ENCODE results near the gene TMEM213. TPM values are rescaled to one million over a fixed set of nuclear protein-coding genes. Genes with fewer than 3 reads are reported as not detected.

The TMEM213 gene
- polyA plus RNA-seq (not detected in 3 replicates), polyA minus RNA-seq (not detected in 3 replicates)
- polyA plus RNA-seq (2011; ENCODE audit: low read depth): not detected
- polyA plus RNA-seq (2011; cell fraction: cytosol; rRNA removed): not detected in 2 replicates
- not detected in 2 replicates for polyA plus RNA-seq (2011; cell fraction: nucleus; rRNA removed)
- not detected in 2 replicates for polyA plus RNA-seq (2012; ENCODE audit: low replicate concordance)
- polyA minus RNA-seq (2011; cell fraction: cytosol; rRNA and poly(A)+ RNA removed): not detected
- not detected in 2 replicates for polyA minus RNA-seq (2011; cell fraction: nucleus; rRNA and poly(A)+ RNA removed)

GRCh38 chr7:138797715-138798320 lies at the start of gene TMEM213, which contains the start of gene ATP6V0A4:
Gene TMEM213, plus strand, starts transcription at chr7:138797994. Its CDS starts 111 bp downstream, at chr7:138798105.
Gene ATP6V0A4, minus strand, starts transcription at chr7:138798196. Its CDS starts 26,949 bp downstream, at chr7:138771247.
- FAIRE-seq: no peak
- dilution Hi-C loops (cut with MboI; ENCODE audit: extremely low pct_ligation_motif_present, low sequenced_read_pairs): no loop called here

GRCh38 chr7:138748666-138749065 lies 49.1 kb upstream of the TMEM213 start:
- Histone ChIP-seq H3K9me1 (ENCODE audit: control insufficient read depth, extremely low read depth, insufficient read depth, low read length) (no peaks in the 10 kb centered on the region), H3K4me2 (ENCODE audit: control insufficient read depth, extremely low read depth, insufficient read depth, low read depth, low read length) (no peak overlapping the region), H4K20me1 (ENCODE audit: control insufficient read depth, extremely low read depth, insufficient read depth, low read length) (no peaks in the 10 kb centered on the region), H3K27me3 (ENCODE audit: control insufficient read depth, extremely low read depth, insufficient read depth, low read length) (no peaks in the 10 kb centered on the region), H3K4me1 (ENCODE audit: control insufficient read depth, extremely low read depth, insufficient read depth, low read length) (no peaks in the 10 kb centered on the region), H3K9me3 (ENCODE audit: control insufficient read depth, low read depth, low read length) (peaks cover 2% of the 10 kb centered on the region), H3K36me3 (ENCODE audit: control insufficient read depth in 2 of 2, extremely low read depth in 1 of 2, insufficient read depth in 2 of 2, low read length in 2 of 2) (no peaks in the 10 kb centered on the region), H3K4me3 (ENCODE audit: control insufficient read depth in 2 of 3, extremely low read depth in 1 of 3, insufficient read depth in 2 of 3, low read depth in 1 of 3, low read length in 3 of 3) (no peak overlapping the region), H3K9ac (ENCODE audit: control insufficient read depth, extremely low read depth, insufficient read depth, low read length) (no peak overlapping the region), H3K27ac (ENCODE audit: control insufficient read depth, insufficient read depth, low read length) (no peak overlapping the region), H2AFZ (ENCODE audit: control insufficient read depth, low read length) (no peak overlapping the region), H3K79me2 (ENCODE audit: control insufficient read depth, insufficient read depth, low read length) (no peaks in the 10 kb centered on the region)
- FAIRE-seq: no peak
- DNase-seq (ENCODE audit: low read depth, low spot score): no peak
- dilution Hi-C loops (cut with MboI; ENCODE audit: extremely low pct_ligation_motif_present, low sequenced_read_pairs): no loop called here
- no peak for TF ChIP-seq EZH2 (IDR thresholded peaks at IDR 0.05; ENCODE audit: low read length)
- no peak for TF ChIP-seq CTCF (optimal IDR thresholded peaks at IDR 0.05 in 1 of 3, IDR thresholded peaks at IDR 0.05 in 1 of 3, conservative IDR thresholded peaks at IDR 0.05 in 1 of 3; ENCODE audit: extremely low read depth in 1 of 3, insufficient read depth in 2 of 3, low read length in 3 of 3)

More at GRCh38 chr7:138797715-138798320, at the start of gene TMEM213, which contains the start of gene ATP6V0A4:
- no peaks in the 10 kb centered on the region for H3K79me2 ChIP-seq (ENCODE audit: control insufficient read depth, insufficient read depth, low read length)
- no peak within 1 kb of the TSS for H3K4me2 ChIP-seq (ENCODE audit: control insufficient read depth, extremely low read depth, insufficient read depth, low read depth, low read length)
- no peak within 1 kb of the TSS for H3K27ac ChIP-seq (ENCODE audit: control insufficient read depth, insufficient read depth, low read length)
- no peak within 1 kb of the TSS for H3K9ac ChIP-seq (ENCODE audit: control insufficient read depth, extremely low read depth, insufficient read depth, low read length)
- no peaks in the 10 kb centered on the region for H4K20me1 ChIP-seq (ENCODE audit: control insufficient read depth, extremely low read depth, insufficient read depth, low read length)
- no peaks in the 10 kb centered on the region for H3K36me3 ChIP-seq (ENCODE audit: control insufficient read depth in 2 of 2, extremely low read depth in 1 of 2, insufficient read depth in 2 of 2, low read length in 2 of 2)
- H3K4me1 ChIP-seq (ENCODE audit: control insufficient read depth, extremely low read depth, insufficient read depth, low read length): no peaks in the 10 kb centered on the region
- no peaks in the 10 kb centered on the region for H3K27me3 ChIP-seq (ENCODE audit: control insufficient read depth, extremely low read depth, insufficient read depth, low read length)
- no peaks in the 10 kb centered on the region for H3K9me1 ChIP-seq (ENCODE audit: control insufficient read depth, extremely low read depth, insufficient read depth, low read length)
- H2AFZ ChIP-seq (ENCODE audit: control insufficient read depth, low read length): no peak within 1 kb of the TSS
- no peak within 1 kb of the TSS for H3K4me3 ChIP-seq (ENCODE audit: control insufficient read depth in 2 of 3, extremely low read depth in 1 of 3, insufficient read depth in 2 of 3, low read depth in 1 of 3, low read length in 3 of 3)
- no peak for TF ChIP-seq EZH2 (IDR thresholded peaks at IDR 0.05; ENCODE audit: low read length)
- TF ChIP-seq CTCF (optimal IDR thresholded peaks at IDR 0.05 in 1 of 3, IDR thresholded peaks at IDR 0.05 in 1 of 3, conservative IDR thresholded peaks at IDR 0.05 in 1 of 3; ENCODE audit: extremely low read depth in 1 of 3, insufficient read depth in 2 of 3, low read length in 3 of 3): no peak
- H3K9me3 ChIP-seq (ENCODE audit: control insufficient read depth, low read depth, low read length): no peaks in the 10 kb centered on the region
- DNase-seq (ENCODE audit: low read depth, low spot score): no peak

Data from keratinocyte (primary cell).